Activated naive CD8-positive, alpha-beta T cell treated with anti-CD3 and anti-CD28 coated beads, Interleukin-2, amount 50 U/mL, for 16 hours (primary cell): Measurements from ENCODE around the gene FAM76A.
"Not testable (repeated sequence)": the region's sequence is repeated elsewhere in the genome, so short reads cannot be mapped to it uniquely, and the experiment has no call there.

Experiments
- DNase-seq: peaks from one replicate; pipeline ENCODE4 v3.0.0-alpha.2; 2020; ENCODE audit warnings: low read depth, low spot score

The FAM76A gene

GRCh38 chr1:27725374-27726172 is at the start of gene FAM76A:
TSS of gene FAM76A (plus strand) at chr1:27725961. CDS start at chr1:27726081, 120 bp downstream.
- DNase-seq = peak; percentile 97

- no peak for DNase-seq
Observed at GRCh38 chr1:27676410-27676809, 49.4 kb upstream of the FAM76A start.

GRCh38 chr1:27678747-27679146 is 47.0 kb upstream of the FAM76A start:
- no peak for DNase-seq

- not testable (repeated sequence) for DNase-seq
Observed at GRCh38 chr1:27680225-27680791, 45.5 kb upstream of the FAM76A start.

DNA sequence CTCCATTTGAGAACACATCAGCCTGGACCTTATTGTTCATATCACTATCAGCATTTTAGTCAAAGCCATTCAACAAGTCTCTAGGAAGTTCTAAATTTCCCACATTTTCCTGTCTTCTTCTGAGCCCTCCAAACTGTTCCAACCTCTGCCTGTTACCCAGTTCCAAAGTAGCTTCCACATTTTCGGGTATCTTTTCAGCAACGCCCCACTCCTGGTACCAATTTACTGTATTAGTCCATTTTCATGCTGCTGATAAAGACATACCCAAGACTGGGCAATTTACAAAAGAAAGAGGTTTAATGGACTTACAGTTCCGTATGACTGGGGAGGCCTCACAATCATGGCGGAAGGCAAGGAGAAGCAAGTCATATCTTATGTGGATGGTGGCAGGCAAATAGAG is 44.2 kb upstream of the FAM76A start:
- not testable (repeated sequence) for DNase-seq

DNA sequence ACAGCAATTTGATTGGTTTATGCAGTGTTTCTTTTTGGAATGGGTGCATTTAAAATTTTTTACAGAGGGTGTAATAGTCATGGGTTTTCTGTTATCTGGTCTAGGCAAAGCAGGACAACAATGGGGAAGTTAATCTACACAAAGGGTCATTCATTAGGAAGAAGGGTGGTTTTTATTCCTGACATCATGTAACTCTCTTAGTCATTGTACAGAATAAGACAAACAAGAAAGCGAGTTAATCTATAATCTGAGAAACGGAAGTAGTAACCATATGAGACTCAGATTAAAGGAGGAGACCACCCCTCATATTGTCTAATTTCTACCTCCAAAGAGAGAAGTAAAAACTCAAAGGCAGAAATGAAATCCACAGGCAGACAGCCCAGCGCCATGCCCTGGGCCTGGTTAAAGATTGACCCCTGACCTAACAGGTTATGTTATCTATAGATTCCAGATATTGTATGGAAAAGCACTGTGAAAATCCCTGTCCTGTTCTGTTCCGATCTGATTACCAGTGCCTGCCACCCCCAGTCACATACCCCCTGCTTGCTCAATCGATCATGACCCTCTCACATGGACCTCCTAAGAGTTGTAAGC is 43.3 kb upstream of the FAM76A start:
- no peak for DNase-seq

DNA sequence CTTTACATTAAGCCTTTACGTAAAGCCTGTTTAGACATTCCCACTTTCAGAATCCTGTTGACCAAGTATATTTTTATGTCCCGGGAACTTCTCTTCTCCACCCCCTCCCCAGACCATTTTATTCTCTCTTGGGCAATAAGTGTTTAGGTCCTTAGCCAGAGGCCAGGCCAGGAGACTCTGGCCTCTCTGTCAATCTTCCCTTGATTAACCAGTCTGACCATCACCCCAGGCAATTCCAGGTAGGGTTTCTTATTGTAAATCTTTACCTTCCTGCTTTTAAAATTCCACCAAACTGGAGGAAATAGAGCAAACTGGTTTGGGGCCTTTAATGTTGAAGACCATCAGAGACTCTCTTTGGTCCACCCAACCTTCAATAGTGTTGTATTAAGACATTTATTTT is 41.6 kb upstream of the FAM76A start:
- no peak for DNase-seq

GRCh38 chr1:27686223-27686990 is 39.4 kb upstream of the FAM76A start:
- no peak for DNase-seq

DNA sequence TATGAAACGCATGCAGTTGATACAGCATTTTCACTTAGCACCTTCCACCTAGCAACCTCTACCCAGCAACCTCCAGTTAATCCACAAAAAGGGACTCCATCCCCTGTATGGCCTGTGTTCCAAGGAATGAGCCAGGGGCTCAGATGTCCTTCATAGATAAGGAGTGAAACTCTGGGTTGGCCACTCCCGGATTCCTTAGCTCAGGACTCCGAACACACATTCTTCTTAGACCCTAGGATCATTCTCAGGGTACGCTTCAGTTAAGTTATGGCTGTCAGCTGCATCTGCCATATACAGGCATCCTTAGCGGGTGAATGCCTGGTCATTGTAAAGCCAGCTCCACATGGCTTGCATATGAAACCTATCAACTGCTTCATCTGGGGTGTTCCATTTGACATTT is 37.9 kb upstream of the FAM76A start:
- no peak for DNase-seq

- no peak for DNase-seq
Observed at GRCh38 chr1:27689423-27690173, 36.2 kb upstream of the FAM76A start.

DNA sequence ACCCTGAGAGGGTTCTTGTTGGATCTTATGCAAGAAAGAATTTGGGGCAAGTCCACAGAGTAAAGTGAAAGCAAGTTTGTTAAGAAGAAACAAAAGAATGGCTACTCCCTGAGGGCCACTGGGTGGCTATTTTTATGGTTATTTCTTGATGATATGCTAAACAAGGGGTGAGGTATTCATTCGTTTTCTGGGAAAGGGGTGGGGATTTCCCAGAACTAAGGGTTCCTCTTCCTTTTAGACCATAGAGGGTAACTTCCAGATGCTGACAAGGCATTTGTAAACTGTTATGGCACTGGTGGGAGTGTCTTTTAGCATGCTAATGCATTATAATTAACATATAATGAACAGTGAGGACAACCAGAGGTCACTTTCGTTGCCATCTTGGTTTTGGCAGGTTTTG is 35.6 kb upstream of the FAM76A start:
- DNase-seq = no peak

DNA sequence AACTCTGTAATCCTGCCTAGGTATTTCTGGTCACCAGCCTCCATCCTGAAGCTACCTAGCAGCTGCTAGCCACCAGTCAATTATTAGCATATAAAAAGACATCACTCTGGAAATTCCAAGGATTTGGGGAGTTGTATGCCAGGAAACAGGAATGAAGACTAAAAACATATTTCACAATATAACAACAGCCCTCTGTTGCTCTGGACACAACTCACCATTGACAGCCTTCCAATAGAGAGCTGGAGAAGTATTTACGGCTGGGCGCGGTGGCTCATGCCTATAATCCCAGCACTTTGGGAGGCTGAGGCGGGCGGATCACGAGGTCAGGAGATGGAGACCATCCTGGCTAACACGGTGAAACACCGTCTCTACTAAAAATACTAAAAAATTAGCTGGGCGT is 28.9 kb upstream of the FAM76A start:
- not testable (repeated sequence) for DNase-seq

GRCh38 chr1:27704958-27705357 is 20.8 kb upstream of the FAM76A start:
- DNase-seq = no peak

- no peak for DNase-seq
Observed at GRCh38 chr1:27705545-27705944, 20.2 kb upstream of the FAM76A start.

DNA sequence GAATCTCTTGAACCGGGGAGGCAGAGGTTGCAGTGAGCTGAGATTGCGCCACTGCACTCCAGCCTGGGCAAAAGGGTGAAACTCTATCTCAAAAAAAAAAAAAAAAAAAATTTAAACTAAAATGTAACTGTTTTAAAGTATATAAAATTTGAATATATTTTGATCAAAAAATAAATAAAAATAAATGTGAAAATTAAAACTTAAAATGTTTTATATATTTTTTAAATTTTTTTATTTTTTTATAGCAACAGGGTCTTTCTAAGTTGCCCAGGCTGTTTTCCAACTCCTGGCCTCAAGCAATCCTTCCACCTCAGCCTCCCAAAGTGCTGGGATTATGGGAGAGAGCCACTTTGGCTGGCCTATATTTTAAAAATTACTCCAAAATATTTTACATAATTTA is 15.2 kb upstream of the FAM76A start:
- no peak for DNase-seq

- DNase-seq = no peak
Observed at GRCh38 chr1:27713139-27713725, 12.5 kb upstream of the FAM76A start.

DNA sequence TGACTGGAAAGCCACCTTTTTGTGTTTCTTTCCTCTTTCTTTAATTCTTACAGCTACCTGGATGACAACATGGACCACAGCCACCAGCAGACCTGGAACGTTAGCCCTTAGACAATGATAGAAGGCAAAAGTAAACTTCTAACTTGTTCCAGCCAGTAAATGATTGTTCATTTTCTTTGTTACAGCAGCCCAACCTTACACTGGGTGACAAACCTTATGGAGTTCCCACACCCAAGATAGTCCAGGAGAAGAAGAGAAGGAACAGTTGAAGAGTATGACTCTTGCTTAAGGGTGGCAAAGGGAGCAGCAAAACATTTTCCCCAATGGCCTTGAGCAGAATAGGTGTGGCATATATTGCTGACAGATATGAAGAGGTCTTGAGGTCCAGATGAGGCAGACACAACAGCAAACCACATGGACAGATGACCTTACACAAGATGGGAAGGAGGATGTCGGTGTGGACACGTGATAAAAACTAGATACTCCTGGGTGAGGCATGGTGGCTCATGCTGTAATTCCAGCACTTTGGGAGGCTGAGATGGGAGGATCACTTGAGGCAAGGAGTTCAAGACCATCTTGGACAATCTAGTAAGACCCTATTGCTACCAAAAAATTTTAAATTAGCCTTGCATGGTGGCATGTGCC is 11.8 kb upstream of the FAM76A start:
- DNase-seq = no peak

DNA sequence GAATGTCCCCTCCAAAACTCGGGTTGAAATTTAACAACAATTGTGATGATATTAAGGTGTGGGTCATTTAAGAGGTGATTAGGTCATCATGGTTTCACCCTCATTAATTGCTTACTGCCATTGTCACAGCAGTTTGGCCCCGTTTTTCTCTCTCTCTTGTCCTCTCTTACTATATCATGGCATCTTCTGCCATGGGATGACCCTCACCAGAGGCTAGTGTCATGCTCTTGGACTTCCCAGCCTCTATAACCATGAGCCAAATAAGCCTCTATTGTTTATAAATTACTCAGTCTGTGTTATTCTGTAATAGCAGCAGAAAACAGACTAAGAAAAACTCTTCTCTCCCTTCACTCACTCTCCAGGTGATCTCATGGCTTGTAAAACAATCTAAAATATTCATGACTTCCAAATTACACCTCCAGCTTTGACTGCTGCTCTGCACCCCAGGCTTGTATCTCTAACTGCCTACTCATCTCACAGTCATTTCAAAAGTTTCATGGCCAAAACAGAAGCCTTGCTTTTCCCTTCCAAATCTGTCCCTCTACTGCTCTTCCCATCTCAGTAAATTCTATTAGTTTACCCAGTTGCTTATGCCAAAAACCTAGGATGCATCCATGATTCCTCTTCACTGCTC is 9.4 kb upstream of the FAM76A start:
- DNase-seq = no peak

- no peak for DNase-seq
Observed at GRCh38 chr1:27719286-27720251, 6.2 kb upstream of the FAM76A start.
